Breast epithelium (tissue), 3 donors: ENCODE results near the gene GEMIN4.

Source experiments
- POLR2A ChIP-seq: fragments of 450-650 bp; IDR thresholded peaks from one replicate; pipeline ENCODE4 v1.6.1; 2016; ENCODE audit warnings: antibody characterized with exemption, mild to moderate bottlenecking, moderate library complexity
- POLR2AphosphoS5 ChIP-seq, 3 donors: sonication (generic); formaldehyde crosslinking; IDR thresholded peaks; one replicate each; pipeline ENCODE4 v1.6.1; 2017; ENCODE audit warnings: antibody characterized with exemption in 3 of 3
- TF ChIP-seq, protein P1 (sequence below), 3 donors: fragments of 450-650 bp; IDR thresholded peaks; one replicate each; pipeline ENCODE4 v1.5.1; 2016 to 2017; ENCODE audit warnings: antibody characterized with exemption in 3 of 3, mild to moderate bottlenecking in 3 of 3, moderate library complexity in 3 of 3

GRCh38 chr17:737561-738113, 14.4 kb downstream of the GEMIN4 start:
- TF ChIP-seq POLR2A, result no peak
- TF ChIP-seq, protein P1, sequence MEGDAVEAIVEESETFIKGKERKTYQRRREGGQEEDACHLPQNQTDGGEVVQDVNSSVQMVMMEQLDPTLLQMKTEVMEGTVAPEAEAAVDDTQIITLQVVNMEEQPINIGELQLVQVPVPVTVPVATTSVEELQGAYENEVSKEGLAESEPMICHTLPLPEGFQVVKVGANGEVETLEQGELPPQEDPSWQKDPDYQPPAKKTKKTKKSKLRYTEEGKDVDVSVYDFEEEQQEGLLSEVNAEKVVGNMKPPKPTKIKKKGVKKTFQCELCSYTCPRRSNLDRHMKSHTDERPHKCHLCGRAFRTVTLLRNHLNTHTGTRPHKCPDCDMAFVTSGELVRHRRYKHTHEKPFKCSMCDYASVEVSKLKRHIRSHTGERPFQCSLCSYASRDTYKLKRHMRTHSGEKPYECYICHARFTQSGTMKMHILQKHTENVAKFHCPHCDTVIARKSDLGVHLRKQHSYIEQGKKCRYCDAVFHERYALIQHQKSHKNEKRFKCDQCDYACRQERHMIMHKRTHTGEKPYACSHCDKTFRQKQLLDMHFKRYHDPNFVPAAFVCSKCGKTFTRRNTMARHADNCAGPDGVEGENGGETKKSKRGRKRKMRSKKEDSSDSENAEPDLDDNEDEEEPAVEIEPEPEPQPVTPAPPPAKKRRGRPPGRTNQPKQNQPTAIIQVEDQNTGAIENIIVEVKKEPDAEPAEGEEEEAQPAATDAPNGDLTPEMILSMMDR (IDR thresholded peaks at IDR 0.05), result no peak
- no peak for TF ChIP-seq POLR2AphosphoS5 (IDR thresholded peaks at IDR 0.05)
